Activated naive CD4-positive, alpha-beta T cell treated with anti-CD3 and anti-CD28 coated beads for 36 hours (primary cell): ENCODE results near the gene GMEB1. TPM values are rescaled to one million over a fixed set of nuclear protein-coding genes. Genes with fewer than 3 reads are reported as not detected.
"Not testable (repeated sequence)": the region's sequence is repeated elsewhere in the genome, so short reads cannot be mapped to it uniquely, and the experiment has no call there.

Experiments used
- CTCF ChIA-PET: fragments of 350-600 bp; sonication (Branson Sonifier 250); formaldehyde crosslinking; loops from one replicate; lab custom pipeline; 2021; ENCODE audit warnings: antibody characterized with exemption; lab: Charles Lee
- DNase-seq: peaks from one replicate; pipeline ENCODE4 v3.0.0-alpha.2; 2020
- H3K27ac Mint-ChIP-seq: one replicate; pipeline ENCODE4 v1.8.0; 2021; ENCODE audit warnings: mild to moderate bottlenecking, mixed read lengths
- H3K27me3 Mint-ChIP-seq: one replicate; pipeline ENCODE4 v1.8.0; 2021; ENCODE audit warnings: low read depth, mixed read lengths
- H3K36me3 Mint-ChIP-seq: one replicate; pipeline ENCODE4 v1.8.0; 2021; ENCODE audit warnings: low read depth, mixed read lengths
- H3K4me1 Mint-ChIP-seq: one replicate; pipeline ENCODE4 v1.8.0; 2021; ENCODE audit warnings: low read depth, mixed read lengths
- H3K4me3 Mint-ChIP-seq: one replicate; pipeline ENCODE4 v1.8.0; 2021; ENCODE audit warnings: mild to moderate bottlenecking, moderate library complexity, mixed read lengths
- H3K9me3 Mint-ChIP-seq: one replicate; pipeline ENCODE4 v1.8.0; 2021; ENCODE audit warnings: mixed read lengths
- intact Hi-C: fragments of 100-400 bp; cut with micrococcal nuclease; formaldehyde crosslinking; loops from one replicate; pipeline ENCODE4 v1.15.1; 2023
- total RNA-seq, 2 experiments: library from RNA; stranded (reverse); gene quantifications; one replicate each; pipeline ENCODE4 v1.2.3, GENCODE V29; 2021

Gene GMEB1, protein sequence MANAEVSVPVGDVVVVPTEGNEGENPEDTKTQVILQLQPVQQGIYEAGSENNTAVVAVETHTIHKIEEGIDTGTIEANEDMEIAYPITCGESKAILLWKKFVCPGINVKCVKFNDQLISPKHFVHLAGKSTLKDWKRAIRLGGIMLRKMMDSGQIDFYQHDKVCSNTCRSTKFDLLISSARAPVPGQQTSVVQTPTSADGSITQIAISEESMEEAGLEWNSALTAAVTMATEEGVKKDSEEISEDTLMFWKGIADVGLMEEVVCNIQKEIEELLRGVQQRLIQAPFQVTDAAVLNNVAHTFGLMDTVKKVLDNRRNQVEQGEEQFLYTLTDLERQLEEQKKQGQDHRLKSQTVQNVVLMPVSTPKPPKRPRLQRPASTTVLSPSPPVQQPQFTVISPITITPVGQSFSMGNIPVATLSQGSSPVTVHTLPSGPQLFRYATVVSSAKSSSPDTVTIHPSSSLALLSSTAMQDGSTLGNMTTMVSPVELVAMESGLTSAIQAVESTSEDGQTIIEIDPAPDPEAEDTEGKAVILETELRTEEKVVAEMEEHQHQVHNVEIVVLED
- total RNA-seq, result 10 to 100 TPM; 15.8 to 16.3 TPM

DNA sequence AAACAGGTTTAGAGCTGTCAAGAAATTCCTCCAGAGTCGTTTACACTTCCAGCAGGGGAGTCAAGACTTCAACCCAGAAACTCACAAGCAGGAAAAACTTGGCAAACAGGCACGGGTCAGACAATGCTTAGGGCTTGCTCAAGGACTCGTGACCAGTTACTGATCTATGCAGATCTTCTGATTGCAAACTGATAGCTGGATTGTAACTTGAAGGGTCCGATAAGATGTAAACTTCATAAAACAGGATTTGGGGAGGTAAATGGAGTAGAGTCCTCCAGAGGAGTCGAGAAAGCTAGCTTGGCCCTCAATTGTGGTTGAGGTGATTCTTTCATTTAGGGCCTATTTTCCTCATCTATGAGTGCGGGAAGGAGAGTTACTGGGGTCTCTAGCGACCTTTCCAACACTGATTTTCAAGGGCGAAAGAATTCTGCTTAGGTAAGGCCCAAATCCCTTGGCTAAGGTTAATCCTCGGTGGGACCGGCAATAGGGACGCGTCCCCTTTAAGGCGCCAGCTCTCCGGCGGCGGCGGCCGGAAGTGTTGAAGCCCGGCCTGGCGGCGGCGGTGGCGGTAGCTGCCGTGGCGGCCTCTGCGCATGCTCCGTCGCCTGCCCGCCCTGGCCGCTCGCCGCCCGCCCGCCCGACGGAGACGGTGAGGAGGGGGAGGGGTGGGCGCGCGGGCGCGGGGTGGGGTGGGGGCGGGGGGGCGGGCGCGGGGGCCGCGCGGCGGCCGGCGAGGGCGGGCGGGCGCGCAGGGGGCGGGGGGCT lies at the start of gene GMEB1:
GMEB1 (plus strand) TSS at position 594 of the 765 bp plus-strand sequence. CDS start 14,829 bp downstream, outside the sequence.
- no peaks in the 10 kb centered on the region for H3K9me3 Mint-ChIP-seq
- intact Hi-C loops, result loop anchor here (1.0 to 5.0 kb wide), 5 partner anchors 20 to 421 kb away; partner anchors contain the start of genes RNU11, TAF12 and YTHDF2
- no peaks in the 10 kb centered on the region for H3K27me3 Mint-ChIP-seq
- H3K4me3 Mint-ChIP-seq, result peak within 1 kb of the TSS; percentile 86
- DNase-seq, result peak; percentile 87
- H3K27ac Mint-ChIP-seq, result peak within 1 kb of the TSS; percentile 96
- H3K4me1 Mint-ChIP-seq, result peaks cover 11% of the 10 kb centered on the region
- peaks cover 1% of the 10 kb centered on the region for H3K36me3 Mint-ChIP-seq
- CTCF ChIA-PET, result interaction anchor here (0.9 to 1.7 kb wide), 4 partner anchors 25 to 374 kb away, joined by 4 to 6 read pairs (median 4); partner anchors contain the start of genes TAF12 and YTHDF2

DNA sequence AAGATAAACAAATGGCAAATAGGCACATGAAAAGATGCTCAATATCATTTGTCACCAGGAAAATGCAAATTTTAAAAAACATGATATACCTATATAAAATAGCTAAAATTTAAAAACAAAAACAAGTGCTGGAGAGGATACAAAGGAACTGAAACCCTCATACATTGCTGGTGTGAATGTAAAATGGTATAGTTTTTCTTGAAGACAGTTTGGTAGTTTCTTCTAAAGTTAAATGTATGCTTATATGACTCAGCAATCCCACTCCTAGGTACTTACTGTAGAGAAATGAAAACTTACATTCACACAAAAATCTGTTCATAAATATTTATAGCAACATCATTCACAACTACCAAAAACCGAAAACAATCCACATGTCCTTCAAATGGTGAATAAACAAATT lies 36.9 kb upstream of the GMEB1 start:
- H3K27me3 Mint-ChIP-seq, result no peaks in the 10 kb centered on the region
- no peaks in the 10 kb centered on the region for H3K36me3 Mint-ChIP-seq
- CTCF ChIA-PET, result no interaction called here
- no peak for DNase-seq
- intact Hi-C loops, result no loop called here
- no peak overlapping the region for H3K27ac Mint-ChIP-seq
- peaks cover 15% of the 10 kb centered on the region for H3K4me1 Mint-ChIP-seq
- no peak overlapping the region for H3K4me3 Mint-ChIP-seq
- H3K9me3 Mint-ChIP-seq, result no peaks in the 10 kb centered on the region

DNA sequence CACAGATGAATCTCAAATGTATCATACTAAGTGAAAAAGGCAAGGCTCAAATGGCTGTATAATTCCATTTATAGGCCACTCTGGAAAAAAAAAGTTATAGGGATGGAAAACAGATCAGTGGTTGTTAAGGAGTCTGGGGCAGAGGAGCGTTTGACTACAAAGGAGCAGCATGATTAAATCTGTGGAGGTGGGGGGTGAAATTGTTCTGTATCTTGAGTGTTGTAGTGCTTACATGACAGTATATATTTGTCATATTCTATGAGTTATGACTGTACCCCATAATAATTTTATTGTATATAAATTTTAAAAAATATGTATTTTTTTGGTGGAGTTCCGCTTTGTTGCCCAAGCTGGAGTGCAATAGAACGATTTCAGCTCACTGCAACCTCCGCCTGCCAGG lies 36.0 kb upstream of the GMEB1 start:
- Mint-ChIP-seq H3K36me3 (peaks cover 3% of the 10 kb centered on the region), H3K4me1 (peaks cover 16% of the 10 kb centered on the region), H3K27me3 (no peaks in the 10 kb centered on the region), H3K4me3 (no peak overlapping the region), H3K27ac (no peak overlapping the region), H3K9me3 (no peaks in the 10 kb centered on the region)
- DNase-seq, result no peak
- intact Hi-C loops, result no loop called here
- CTCF ChIA-PET, result no interaction called here

DNA sequence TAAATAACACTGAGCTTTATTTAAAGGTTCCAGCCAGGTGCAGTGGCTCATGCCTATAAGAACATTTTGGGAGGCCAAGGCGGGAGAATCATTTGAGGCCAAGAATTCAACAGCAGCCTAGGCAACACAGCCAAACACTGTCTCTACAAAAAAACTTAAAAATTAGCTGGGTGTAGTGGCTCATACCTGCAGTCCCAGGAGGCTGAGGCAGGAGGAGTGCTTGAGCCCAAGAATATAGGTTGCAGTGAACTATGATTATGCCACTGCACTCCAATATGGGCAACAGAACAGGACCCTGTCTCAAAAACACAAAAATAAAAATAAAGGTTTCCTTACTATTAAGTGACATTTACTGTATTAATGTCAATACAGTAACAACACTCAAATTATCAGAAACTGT lies 27.8 kb upstream of the GMEB1 start:
- peaks cover 42% of the 10 kb centered on the region for H3K4me1 Mint-ChIP-seq
- peaks cover 6% of the 10 kb centered on the region for H3K36me3 Mint-ChIP-seq
- H3K27me3 Mint-ChIP-seq, result no peaks in the 10 kb centered on the region
- no peaks in the 10 kb centered on the region for H3K9me3 Mint-ChIP-seq
- H3K4me3 Mint-ChIP-seq, result peak overlapping the region; percentile 96
- no peak overlapping the region for H3K27ac Mint-ChIP-seq
- DNase-seq, result peak; percentile 45
- CTCF ChIA-PET, result interaction anchor here (0.6 to 1.1 kb wide), 8 partner anchors 16 to 235 kb away, joined by 3 to 7 read pairs (median 3); partner anchors contain the start of gene YTHDF2
- intact Hi-C loops, result loop anchor here (5.0 kb wide), 1 partner anchor 117 kb away; no protein-coding TSS in a partner anchor

DNA sequence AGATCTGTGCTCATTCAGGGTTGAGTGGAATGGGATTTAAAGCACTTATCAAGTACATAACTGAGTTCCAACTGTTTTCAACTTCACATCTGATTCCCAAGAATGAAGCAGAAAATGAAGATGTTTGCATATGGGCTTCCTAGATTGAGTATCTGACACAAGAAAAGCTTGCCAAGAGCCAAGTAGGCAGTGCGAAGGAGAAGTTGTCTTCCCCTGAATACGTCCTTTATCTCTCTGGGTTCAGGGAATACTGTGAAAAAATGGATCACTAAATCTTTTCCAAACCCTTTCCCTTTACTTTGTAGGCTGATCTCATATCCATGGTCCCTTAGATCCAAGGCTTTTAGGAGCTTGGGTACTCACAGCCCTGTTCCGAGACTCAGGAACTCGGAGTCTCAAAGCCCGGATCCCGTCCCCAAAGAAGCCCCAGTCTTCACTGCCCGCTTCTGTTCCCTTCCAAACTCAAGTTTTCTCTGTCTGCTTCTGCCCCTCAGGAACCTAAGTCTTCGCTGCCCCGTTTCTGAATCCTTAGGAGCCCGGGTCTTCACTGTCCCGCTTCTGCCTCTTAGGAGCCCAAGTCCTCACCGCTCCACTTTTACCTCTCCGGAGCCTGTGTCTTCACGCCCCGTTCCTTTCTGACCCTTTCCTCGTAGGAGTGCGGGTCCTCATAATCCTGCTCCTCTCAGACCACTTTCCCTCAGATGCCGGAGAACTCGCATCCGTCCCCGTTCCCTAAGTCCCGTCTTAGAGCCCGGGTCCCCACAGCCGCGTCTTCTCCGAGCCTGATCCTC lies 26.3 kb upstream of the GMEB1 start:
- no peaks in the 10 kb centered on the region for H3K9me3 Mint-ChIP-seq
- CTCF ChIA-PET, result interaction anchor here (0.9 to 3.0 kb wide), 3 partner anchors 94 to 242 kb away, joined by 4 to 11 read pairs (median 8); partner anchors contain the start of gene YTHDF2
- no peaks in the 10 kb centered on the region for H3K27me3 Mint-ChIP-seq
- no peak for DNase-seq
- H3K4me3 Mint-ChIP-seq, result peak overlapping the region; percentile 96
- H3K4me1 Mint-ChIP-seq, result peaks cover 42% of the 10 kb centered on the region
- intact Hi-C loops, result loop anchor here (2.0 to 5.0 kb wide), 4 partner anchors 115 to 539 kb away; partner anchors contain the start of genes MED18 and SRSF4
- peaks cover 4% of the 10 kb centered on the region for H3K36me3 Mint-ChIP-seq
- peak overlapping the region; percentile 94 for H3K27ac Mint-ChIP-seq

DNA sequence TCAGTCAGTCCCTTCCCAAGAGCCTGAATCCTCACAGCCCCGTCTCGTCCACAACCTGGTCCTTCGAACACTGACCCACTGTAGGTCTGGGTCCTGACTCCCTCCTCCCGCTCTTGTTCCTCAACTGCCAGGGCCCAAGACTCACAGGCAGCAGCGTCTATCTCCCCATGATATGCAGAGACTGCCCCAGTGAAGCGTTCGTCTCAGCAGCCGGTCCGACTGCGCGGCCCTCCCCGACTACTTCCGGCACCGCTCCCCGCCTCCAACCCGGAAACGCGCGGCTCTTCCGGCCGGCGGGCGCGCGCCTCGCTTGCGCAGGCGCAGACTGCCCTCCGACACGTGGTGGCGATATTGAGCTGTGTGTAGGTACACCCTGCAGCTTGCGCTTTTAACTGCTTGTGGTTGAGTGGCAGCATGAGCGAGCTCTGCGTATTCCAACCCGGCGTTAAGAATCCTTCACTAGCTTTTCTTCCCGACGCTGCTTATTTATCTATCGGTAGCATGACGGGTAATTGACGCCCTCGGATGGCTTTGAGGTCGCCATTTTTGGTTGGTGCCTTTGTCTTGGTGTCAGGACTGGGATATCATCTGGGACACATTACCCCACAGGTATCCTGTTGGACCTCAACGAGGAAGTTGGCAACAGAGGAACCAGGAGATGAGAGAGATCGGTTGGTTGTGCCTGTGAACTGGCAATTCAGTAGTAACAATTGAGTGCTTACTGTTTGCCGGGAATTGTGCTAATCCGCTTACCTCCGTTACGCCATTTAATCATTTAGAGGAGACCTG lies 25.5 kb upstream of the GMEB1 start, which contains the start of gene TAF12:
TAF12 (minus strand) TSS at position 221 of the 789 bp plus-strand sequence. CDS start 20,986 bp downstream, outside the sequence.
- peaks cover 44% of the 10 kb centered on the region for H3K4me1 Mint-ChIP-seq

DNA sequence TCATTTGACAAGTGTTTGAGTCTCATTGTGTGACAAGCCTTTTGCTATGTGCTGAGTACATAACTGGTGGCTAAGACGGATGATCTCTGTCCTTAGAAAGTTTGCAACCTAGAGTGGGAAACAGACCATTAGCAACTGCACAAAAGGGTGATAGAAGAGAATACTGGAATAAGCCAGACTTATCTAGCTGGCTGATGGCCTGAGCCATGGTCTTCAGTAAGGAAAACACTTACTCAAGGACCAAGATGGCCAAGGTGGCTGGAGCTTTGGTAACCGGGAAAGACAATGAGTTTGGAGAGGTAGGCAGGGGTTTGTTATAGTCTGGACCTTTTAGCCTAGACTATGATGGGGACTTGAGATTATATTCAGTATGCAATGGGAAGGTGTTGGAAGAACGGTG lies 24.1 kb upstream of the GMEB1 start:
- H3K36me3 Mint-ChIP-seq, result peaks cover 6% of the 10 kb centered on the region
- CTCF ChIA-PET, result interaction anchor here (3.0 kb wide), 1 partner anchor 92 kb away, joined by 11 read pairs; the partner anchor contains the start of gene YTHDF2
- H3K27me3 Mint-ChIP-seq, result no peaks in the 10 kb centered on the region
- no peaks in the 10 kb centered on the region for H3K9me3 Mint-ChIP-seq
- no peak for DNase-seq
- peaks cover 52% of the 10 kb centered on the region for H3K4me1 Mint-ChIP-seq
- intact Hi-C loops, result loop anchor here (5.0 kb wide), 1 partner anchor 113 kb away; no protein-coding TSS in a partner anchor
- H3K27ac Mint-ChIP-seq, result peak overlapping the region; percentile 94
- peak overlapping the region; percentile 96 for H3K4me3 Mint-ChIP-seq

More for the DNA sequence above, 25.5 kb upstream of the GMEB1 start, which contains the start of gene TAF12:
- Mint-ChIP-seq H3K4me3 (peak within 1 kb of the TSS; percentile 96), H3K36me3 (peaks cover 4% of the 10 kb centered on the region), H3K27ac (peak within 1 kb of the TSS; percentile 94), H3K27me3 (no peaks in the 10 kb centered on the region), H3K9me3 (no peaks in the 10 kb centered on the region)
- CTCF ChIA-PET, result interaction anchor here (0.7 to 3.0 kb wide), 4 partner anchors 26 to 241 kb away, joined by 4 to 11 read pairs (median 6); partner anchors contain the start of genes GMEB1 and YTHDF2
- DNase-seq, result peak; percentile 93
- intact Hi-C loops, result loop anchor here (1.0 to 5.0 kb wide), 9 partner anchors 25 to 538 kb away; partner anchors contain the start of genes GMEB1, MED18, SRSF4 and TRNAU1AP

DNA sequence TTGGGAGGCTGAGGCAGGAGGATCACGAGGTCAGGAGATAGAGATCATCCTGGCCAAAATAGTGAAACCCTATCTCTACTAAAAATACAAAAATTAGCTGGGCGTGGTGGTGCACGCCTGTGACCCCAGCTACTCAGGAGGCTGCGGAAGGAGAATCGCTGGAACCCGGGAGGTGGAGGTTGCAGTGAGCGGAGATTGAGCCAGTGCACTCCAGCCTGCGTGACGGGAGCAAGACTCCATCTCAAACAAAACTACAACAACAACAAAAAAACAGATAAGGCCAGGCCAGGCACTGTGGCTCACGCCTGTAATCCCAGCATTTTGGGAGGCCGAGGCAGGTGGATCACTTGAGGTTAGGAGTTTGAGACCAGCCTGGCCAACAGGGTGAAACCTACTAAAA lies 23.2 kb upstream of the GMEB1 start:
- intact Hi-C loops, H3K9me3 Mint-ChIP-seq, H3K36me3 Mint-ChIP-seq, H3K27me3 Mint-ChIP-seq, H3K4me3 Mint-ChIP-seq, DNase-seq, H3K27ac Mint-ChIP-seq: not testable (repeated sequence)
- H3K4me1 Mint-ChIP-seq, result peaks cover 46% of the 10 kb centered on the region
- CTCF ChIA-PET, result interaction anchor here (0.7 to 1.2 kb wide), 2 partner anchors 47 to 91 kb away, joined by 3 read pairs; partner anchors contain the start of gene YTHDF2

DNA sequence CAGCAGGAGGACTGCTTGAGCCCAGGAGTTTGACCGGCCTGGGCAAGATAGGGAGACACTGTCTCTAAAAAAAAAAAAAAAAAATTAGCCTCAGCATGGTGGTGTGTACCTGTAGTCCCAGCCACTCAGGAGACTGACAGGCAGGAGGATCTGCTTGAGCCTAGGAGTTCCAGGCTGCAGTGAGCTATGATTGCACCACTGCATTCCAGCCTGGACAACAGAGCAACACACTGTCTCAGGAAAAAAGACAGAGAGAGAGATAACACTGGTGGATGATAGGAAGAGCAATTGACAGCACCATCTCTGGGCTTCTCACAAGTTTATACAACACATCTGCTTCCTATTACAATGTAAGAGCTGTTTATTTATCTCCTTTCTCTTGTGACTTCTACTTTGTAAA lies 22.5 kb upstream of the GMEB1 start:
- no peaks in the 10 kb centered on the region for H3K9me3 Mint-ChIP-seq
- intact Hi-C loops, result no loop called here
- no peak for DNase-seq
- peak overlapping the region; percentile 13 for H3K4me3 Mint-ChIP-seq
- CTCF ChIA-PET, result interaction anchor here (0.7 to 1.2 kb wide), 2 partner anchors 47 to 91 kb away, joined by 3 read pairs; partner anchors contain the start of gene YTHDF2
- H3K27ac Mint-ChIP-seq, result peak overlapping the region; percentile 38
- H3K27me3 Mint-ChIP-seq, result no peaks in the 10 kb centered on the region
- peaks cover 40% of the 10 kb centered on the region for H3K4me1 Mint-ChIP-seq
- peaks cover 4% of the 10 kb centered on the region for H3K36me3 Mint-ChIP-seq

DNA sequence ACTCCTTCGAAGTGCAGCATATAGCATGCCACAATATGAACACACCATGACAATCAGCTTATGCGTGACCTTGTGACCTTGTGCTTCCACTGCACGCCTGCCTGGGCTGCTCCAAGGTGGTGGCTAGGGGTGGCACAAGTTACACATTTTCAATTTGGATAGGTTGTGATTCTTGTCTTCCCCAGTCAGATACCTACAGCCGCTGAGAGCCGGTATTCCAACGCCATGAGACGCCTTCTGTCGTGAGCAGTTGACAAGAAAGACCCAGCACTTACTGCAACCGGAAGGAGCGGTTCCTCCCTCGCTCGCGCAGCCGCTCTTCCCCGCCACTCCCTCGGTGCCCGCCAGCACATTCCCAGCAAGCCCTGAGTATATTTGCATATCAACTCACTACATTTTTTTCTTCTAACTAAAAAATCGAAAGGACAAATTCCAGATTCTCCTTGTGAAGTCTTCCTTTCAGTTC lies 20.5 kb upstream of the GMEB1 start:
- H3K27ac Mint-ChIP-seq, result peak overlapping the region; percentile 99
- intact Hi-C loops, result loop anchor here (1.0 to 2.0 kb wide), 8 partner anchors 20 to 534 kb away; partner anchors contain the start of genes GMEB1 and YTHDF2
- peaks cover 28% of the 10 kb centered on the region for H3K4me1 Mint-ChIP-seq
- peaks cover 4% of the 10 kb centered on the region for H3K36me3 Mint-ChIP-seq
- no peaks in the 10 kb centered on the region for H3K27me3 Mint-ChIP-seq
- DNase-seq, result peak; percentile 93
- CTCF ChIA-PET, result interaction anchor here (0.9 to 1.1 kb wide), 2 partner anchors 127 to 138 kb away, joined by 3 read pairs; no protein-coding TSS in a partner anchor
- H3K4me3 Mint-ChIP-seq, result peak overlapping the region; percentile 92
- no peaks in the 10 kb centered on the region for H3K9me3 Mint-ChIP-seq
